PFSK-1 (cell line): Measurements from ENCODE around the gene CDHR2.

ENCODE experiments used
- FOXP2 ChIP-seq: optimal IDR thresholded peaks from 2 replicates; pipeline ENCODE3; 2011; ENCODE audit warnings: borderline replicate concordance, control low read depth, inconsistent platforms; ENCODE audit not compliant: insufficient read depth; ENCODE audit errors: extremely low read length, extremely low read depth
- POLR2AphosphoS5 ChIP-seq: IDR thresholded peaks from 2 replicates; pipeline ENCODE4 v1.6.1; 2012; ENCODE audit warnings: low read depth, mild to moderate bottlenecking, control low read depth, low read length, moderate library complexity
- REST ChIP-seq, 2 experiments: IDR thresholded peaks; 2 replicates each; pipeline versions ENCODE4 v1.6.1 to v1.8.0; 2011 to 2012; ENCODE audit warnings: low read depth in 2 of 2, low read length in 2 of 2, control low read depth in 1 of 2, inconsistent platforms in 1 of 2, mild to moderate bottlenecking in 1 of 2, moderate library complexity in 1 of 2; ENCODE audit not compliant: insufficient read depth in 1 of 2
- SIN3A ChIP-seq: IDR thresholded peaks from 2 replicates; pipeline ENCODE4 v1.6.1; 2012; ENCODE audit warnings: mild to moderate bottlenecking, low read length, moderate library complexity, borderline replicate concordance; ENCODE audit not compliant: insufficient read depth
- TAF1 ChIP-seq: IDR thresholded peaks from 2 replicates; pipeline ENCODE4 v1.6.1; 2012; ENCODE audit warnings: low read length, control low read depth, borderline replicate concordance; ENCODE audit not compliant: insufficient read depth

CDHR2 gene

GRCh38 chr5:176629853-176630680 is 80.9 kb downstream of the CDHR2 start, which contains the start of the genes EIF4E1B and SNCB:
Gene EIF4E1B (plus strand): TSS chr5:176630675. CDS start chr5:176642788, 12,113 bp downstream.
Gene SNCB (minus strand): TSS chr5:176630534. CDS start chr5:176629654, 880 bp downstream.
- TF ChIP-seq POLR2AphosphoS5 (no peak), SIN3A (no peak), REST (IDR thresholded peaks at IDR 0.05; ENCODE audit: insufficient read depth in 1 of 2, low read depth in 2 of 2, low read length in 2 of 2) (no peak), FOXP2 (no peak), TAF1 (no peak)

GRCh38 chr5:176630681-176631222 is 81.6 kb downstream of the CDHR2 start:
- TF ChIP-seq SIN3A (no peak), TAF1 (no peak), FOXP2 (no peak), POLR2AphosphoS5 (no peak), REST (IDR thresholded peaks at IDR 0.05; ENCODE audit: insufficient read depth in 1 of 2, low read depth in 2 of 2, low read length in 2 of 2) (no peak)

GRCh38 chr5:176631383-176632200 is 82.5 kb downstream of the CDHR2 start:
- no peak for TF ChIP-seq POLR2AphosphoS5
- no peak for TF ChIP-seq SIN3A
- TF ChIP-seq REST (IDR thresholded peaks at IDR 0.05; ENCODE audit: insufficient read depth in 1 of 2, low read depth in 2 of 2, low read length in 2 of 2) = no peak
- TF ChIP-seq TAF1 = no peak
- TF ChIP-seq FOXP2 = no peak

DNA sequence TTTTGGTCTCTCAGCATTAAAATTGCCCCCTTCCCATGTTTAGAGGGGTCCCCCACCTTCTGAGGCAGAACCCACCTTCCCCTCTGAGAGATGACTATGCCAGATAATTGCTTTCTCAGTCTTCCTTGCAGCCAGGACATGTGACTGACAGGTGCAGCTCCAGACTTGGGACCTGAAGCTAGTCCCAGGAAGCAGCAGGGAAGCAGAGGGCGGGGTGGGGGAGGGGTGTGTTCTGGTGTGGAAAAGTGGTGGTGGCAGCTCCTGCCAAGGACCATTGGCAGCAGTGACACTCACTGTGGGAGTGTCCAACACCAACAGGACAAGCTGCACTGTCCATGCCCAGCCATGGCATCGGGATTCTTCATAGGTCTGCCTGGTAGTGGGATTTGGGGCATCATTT is 83.6 kb downstream of the CDHR2 start:
- TF ChIP-seq SIN3A = no peak

DNA sequence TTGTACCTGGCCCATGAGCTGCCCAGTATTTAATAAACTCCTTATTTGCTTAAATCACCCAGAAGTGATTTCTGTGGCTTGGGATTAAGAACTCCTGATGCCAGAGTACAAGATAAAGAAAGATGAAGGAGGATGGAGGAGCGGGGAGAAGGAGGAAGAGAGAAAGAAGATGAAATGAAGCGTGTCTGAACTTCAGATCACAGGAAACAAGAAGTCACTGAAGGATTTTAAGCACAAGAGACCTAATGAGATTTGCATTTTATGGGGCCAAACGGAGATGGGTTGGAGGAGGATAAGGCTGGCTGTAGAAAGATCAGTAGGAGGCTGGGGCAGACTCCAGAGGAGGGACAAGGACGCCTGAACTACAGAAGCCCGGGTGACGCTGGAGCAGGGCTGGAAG is 84.5 kb downstream of the CDHR2 start:
- TF ChIP-seq TAF1 (no peak), FOXP2 (no peak), REST (IDR thresholded peaks at IDR 0.05; ENCODE audit: insufficient read depth in 1 of 2, low read depth in 2 of 2, low read length in 2 of 2) (no peak)
